ENCODE data around the gene BBS9.

BBS9 gene

GRCh38 chr7:33654676-33655075 lies 525.3 kb downstream of the BBS9 start:
- Histone ChIP-seq H3K27me3 (ENCODE audit: insufficient read depth, low read depth) (no peaks in the 10 kb centered on the region), H3K27ac (no peak overlapping the region), H3K4me2 (no peak overlapping the region), H4K20me1 (ENCODE audit: insufficient read depth) (no peaks in the 10 kb centered on the region), H3K4me3 (IDR thresholded peaks at IDR 0.05; ENCODE audit: insufficient read depth, low read depth, low read length) (no peak overlapping the region), H3K36me3 (ENCODE audit: insufficient read depth) (no peaks in the 10 kb centered on the region), H3K9ac (no peak overlapping the region), H3K4me1 (ENCODE audit: low read depth, poor library complexity, severe bottlenecking) (no peaks in the 10 kb centered on the region), H2AFZ (ENCODE audit: low read depth) (no peak overlapping the region), H3K79me2 (ENCODE audit: insufficient read depth, low read depth) (no peaks in the 10 kb centered on the region)
- TF ChIP-seq CTCF (conservative IDR thresholded peaks at IDR 0.05; ENCODE audit: low read depth, low read length): no peak

Data from KMS-11 (cell line).